Naive B cell (primary cell): ENCODE measurements around the gene SPRN. TPM values are rescaled to one million over a fixed set of nuclear protein-coding genes. Genes with fewer than 3 reads are reported as not detected.
"Not testable (repeated sequence)": the region's sequence is repeated elsewhere in the genome, so short reads cannot be mapped to it uniquely, and the experiment has no call there.

Source experiments
- ATAC-seq, 2 donors: fragments of 150-1000 bp; cut with Tn5 transposase; 2 replicates each; pipeline ENCODE4 v1.10.0; 2021; ENCODE audit warnings: low read depth in 2 of 2, mild to moderate bottlenecking in 2 of 2, moderate library complexity in 2 of 2
- DNase-seq: peaks from one replicate; pipeline ENCODE4 v3.0.0; 2022
- H3K27ac Mint-ChIP-seq, 6 donors: one replicate each; pipeline ENCODE4 v1.8.0; 2020 to 2022; ENCODE audit warnings: mild to moderate bottlenecking in 6 of 6, mixed read lengths in 6 of 6, moderate library complexity in 5 of 6, inconsistent platforms in 2 of 6
- H3K27me3 Mint-ChIP-seq, 3 donors: one replicate each; pipeline ENCODE4 v1.8.0; 2021 to 2022; ENCODE audit warnings: mixed read lengths in 3 of 3, mild to moderate bottlenecking in 1 of 3
- H3K36me3 Mint-ChIP-seq, 2 donors: one replicate each; pipeline ENCODE4 v1.8.0; 2020 to 2022; ENCODE audit warnings: mixed read lengths in 2 of 2, inconsistent platforms in 1 of 2, mild to moderate bottlenecking in 1 of 2
- H3K4me1 Mint-ChIP-seq, 3 donors: one replicate each; pipeline ENCODE4 v1.8.0; 2020 to 2022; ENCODE audit warnings: mixed read lengths in 3 of 3, inconsistent platforms in 1 of 3, mild to moderate bottlenecking in 1 of 3, moderate library complexity in 1 of 3
- H3K4me3 Mint-ChIP-seq, 8 donors: one replicate each; pipeline ENCODE4 v1.8.0; 2020 to 2022; ENCODE audit warnings: mild to moderate bottlenecking in 8 of 8, mixed read lengths in 8 of 8, moderate library complexity in 8 of 8, inconsistent platforms in 2 of 8
- H3K9me3 Mint-ChIP-seq, 7 donors: one replicate each; pipeline ENCODE4 v1.8.0; 2020 to 2022; ENCODE audit warnings: mixed read lengths in 7 of 7, mild to moderate bottlenecking in 5 of 7, inconsistent platforms in 2 of 7, moderate library complexity in 1 of 7
- polyA plus RNA-seq, 6 donors: library from polyadenylated mRNA; unstranded; fragments of 300-500 nt; fragmentation: Illumina TruSeq; gene quantifications; one replicate each; pipeline ENCODE4 v1.2.3, GENCODE V29; 2021; ENCODE audit warnings: low read depth in 6 of 6

The SPRN gene
- polyA plus RNA-seq, result under 1 TPM in 5 of 6 donors, not detected in 1; 0.28 to 0.68 (median 0.39) TPM

GRCh38 chr10:133424601-133425000, at the start of gene SPRN:
Gene SPRN (minus strand): TSS chr10:133424625. CDS start chr10:133423681, 944 bp downstream.
- ATAC-seq, result peak in 1 of 2 donors; percentile 12
- not testable (repeated sequence) for H3K27me3 Mint-ChIP-seq, H3K36me3 Mint-ChIP-seq, H3K4me1 Mint-ChIP-seq, DNase-seq
- peak within 1 kb of the TSS in 2 of 6 donors; percentile 37 to 47 for H3K27ac Mint-ChIP-seq
- peaks cover 0 to 14% (median 8%) of the 10 kb centered on the region in 7 donors for H3K9me3 Mint-ChIP-seq
- H3K4me3 Mint-ChIP-seq, result peak within 1 kb of the TSS in 6 of 8 donors; percentile 56 to 84 (median 73)

- Mint-ChIP-seq H3K27ac (no peak overlapping the region), H3K36me3 (peaks cover 0 to 16% of the 10 kb centered on the region in 2 donors), H3K4me1 (peaks cover 3 to 6% (median 5%) of the 10 kb centered on the region in 3 donors), H3K4me3 (no peak overlapping the region), H3K9me3 (peaks cover 0 to 12% (median 5%) of the 10 kb centered on the region in 7 donors), H3K27me3 (no peaks in the 10 kb centered on the region)
- ATAC-seq (no peak), DNase-seq (no peak)
Observed at GRCh38 chr10:133474027-133474426, 49.6 kb upstream of the SPRN start.

- H3K4me1 Mint-ChIP-seq, result peaks cover 3 to 6% (median 5%) of the 10 kb centered on the region in 3 donors
Observed at GRCh38 chr10:133473270-133473669, 48.8 kb upstream of the SPRN start.

GRCh38 chr10:133471300-133472109, 47.1 kb upstream of the SPRN start:
- Mint-ChIP-seq H3K4me3 (peak overlapping the region in 1 of 8 donors; percentile 63), H3K27me3 (peaks cover 0 to under 1% (median 0%) of the 10 kb centered on the region in 3 donors), H3K27ac (peak overlapping the region in 1 of 6 donors; percentile 14), H3K4me1 (peaks cover 3 to 6% (median 5%) of the 10 kb centered on the region in 3 donors), H3K9me3 (peaks cover 0 to 20% (median 6%) of the 10 kb centered on the region in 7 donors), H3K36me3 (peaks cover 11 to 35% of the 10 kb centered on the region in 2 donors)
- ATAC-seq, result no peak
- no peak for DNase-seq

More at GRCh38 chr10:133473270-133473669, 48.8 kb upstream of the SPRN start:
- Mint-ChIP-seq H3K9me3 (peaks cover 0 to 14% (median 6%) of the 10 kb centered on the region in 7 donors), H3K27me3 (no peaks in the 10 kb centered on the region), H3K4me3 (no peak overlapping the region), H3K27ac (peak overlapping the region in 1 of 6 donors; percentile 76), H3K36me3 (peaks cover 3 to 19% of the 10 kb centered on the region in 2 donors)
- no peak for ATAC-seq
- no peak for DNase-seq

- peaks cover 0 to 20% (median 6%) of the 10 kb centered on the region in 7 donors for H3K9me3 Mint-ChIP-seq
- DNase-seq, H3K4me3 Mint-ChIP-seq, H3K4me1 Mint-ChIP-seq, H3K27me3 Mint-ChIP-seq, ATAC-seq: not testable (repeated sequence)
- peak overlapping the region in 1 of 6 donors; percentile 29 for H3K27ac Mint-ChIP-seq
- H3K36me3 Mint-ChIP-seq, result peaks cover 11 to 35% of the 10 kb centered on the region in 2 donors
Observed at GRCh38 chr10:133469205-133469604, 44.8 kb upstream of the SPRN start.

- DNase-seq (no peak), ATAC-seq (no peak)
- peaks cover 0 to 20% (median 3%) of the 10 kb centered on the region in 7 donors for H3K9me3 Mint-ChIP-seq
- no peak overlapping the region for H3K4me3 Mint-ChIP-seq
- H3K4me1 Mint-ChIP-seq, result peaks cover 0 to 4% (median 0%) of the 10 kb centered on the region in 3 donors
- H3K36me3 Mint-ChIP-seq, result peaks cover 11 to 26% of the 10 kb centered on the region in 2 donors
- H3K27me3 Mint-ChIP-seq, result peaks cover 0 to 5% (median 0%) of the 10 kb centered on the region in 3 donors
- H3K27ac Mint-ChIP-seq, result peak overlapping the region in 1 of 6 donors; percentile 2
Observed at GRCh38 chr10:133467286-133467911, 43.0 kb upstream of the SPRN start.

- Mint-ChIP-seq H3K27ac (peak overlapping the region in 1 of 6 donors; percentile 2), H3K4me1 (peaks cover 0 to 4% (median 0%) of the 10 kb centered on the region in 3 donors), H3K27me3 (peaks cover 0 to 5% (median 0%) of the 10 kb centered on the region in 3 donors), H3K9me3 (peaks cover 0 to 20% (median 3%) of the 10 kb centered on the region in 7 donors), H3K4me3 (no peak overlapping the region), H3K36me3 (peaks cover 11 to 26% of the 10 kb centered on the region in 2 donors)
- no peak for DNase-seq
- ATAC-seq, result no peak
Observed at GRCh38 chr10:133466683-133467275, 42.4 kb upstream of the SPRN start.

GRCh38 chr10:133465950-133466474, 41.6 kb upstream of the SPRN start:
- H3K27me3 Mint-ChIP-seq, result peaks cover 0 to 5% (median 0%) of the 10 kb centered on the region in 3 donors
- H3K27ac Mint-ChIP-seq, result peak overlapping the region in 1 of 6 donors; percentile 51
- peaks cover 0 to 4% (median 0%) of the 10 kb centered on the region in 3 donors for H3K4me1 Mint-ChIP-seq
- H3K4me3 Mint-ChIP-seq, result no peak overlapping the region
- peaks cover 0 to 20% (median 3%) of the 10 kb centered on the region in 7 donors for H3K9me3 Mint-ChIP-seq
- no peak for DNase-seq
- peaks cover 11 to 26% of the 10 kb centered on the region in 2 donors for H3K36me3 Mint-ChIP-seq
- no peak for ATAC-seq

- DNase-seq, result no peak
- Mint-ChIP-seq H3K36me3 (peaks cover 11 to 25% of the 10 kb centered on the region in 2 donors), H3K9me3 (peaks cover 0 to 18% (median 3%) of the 10 kb centered on the region in 7 donors), H3K27ac (no peak overlapping the region), H3K4me3 (no peak overlapping the region), H3K27me3 (peaks cover 0 to 5% (median 0%) of the 10 kb centered on the region in 3 donors), H3K4me1 (peaks cover 0 to 4% (median 0%) of the 10 kb centered on the region in 3 donors)
- no peak for ATAC-seq
Observed at GRCh38 chr10:133465191-133465949, 40.9 kb upstream of the SPRN start.

- H3K27me3 Mint-ChIP-seq, result peaks cover 0 to 5% (median 0%) of the 10 kb centered on the region in 3 donors
- H3K4me1 Mint-ChIP-seq, result peaks cover 0 to 4% (median 0%) of the 10 kb centered on the region in 3 donors
- DNase-seq, result no peak
- H3K36me3 Mint-ChIP-seq, result peaks cover 11 to 19% of the 10 kb centered on the region in 2 donors
- ATAC-seq, result no peak
- H3K27ac Mint-ChIP-seq, result no peak overlapping the region
- H3K4me3 Mint-ChIP-seq, result no peak overlapping the region
- peaks cover 0 to 12% (median 3%) of the 10 kb centered on the region in 7 donors for H3K9me3 Mint-ChIP-seq
Observed at GRCh38 chr10:133464582-133465031, 40.2 kb upstream of the SPRN start.

- ATAC-seq (no peak), DNase-seq (no peak)
- H3K4me1 Mint-ChIP-seq, result peaks cover 0 to 4% (median 0%) of the 10 kb centered on the region in 3 donors
- H3K4me3 Mint-ChIP-seq, result no peak overlapping the region
- H3K9me3 Mint-ChIP-seq, result peaks cover 0 to 1% (median 0%) of the 10 kb centered on the region in 7 donors
- peak overlapping the region in 1 of 6 donors; percentile 61 for H3K27ac Mint-ChIP-seq
- peaks cover 3 to 10% of the 10 kb centered on the region in 2 donors for H3K36me3 Mint-ChIP-seq
- peaks cover 0 to 5% (median 0%) of the 10 kb centered on the region in 3 donors for H3K27me3 Mint-ChIP-seq
Observed at GRCh38 chr10:133462512-133463305, 38.3 kb upstream of the SPRN start.
